Testis (tissue), 2 donors: ENCODE data around the gene EVPL.

Source experiments
- POLR2A ChIP-seq: fragments of 450-650 bp; IDR thresholded peaks from one replicate; pipeline ENCODE4 v1.6.1; 2017; ENCODE audit warnings: antibody characterized with exemption, mild to moderate bottlenecking, moderate library complexity
- TF ChIP-seq, protein P1 (sequence below), 3 experiments: fragments of 450-650 bp in 2 of 3; fragments of 200-600 bp in 1 of 3; sonication (generic) in 1 of 3; IDR thresholded peaks; one replicate each; pipeline ENCODE4 v1.5.1; 2016 to 2019; ENCODE audit warnings: antibody characterized with exemption in 3 of 3, mild to moderate bottlenecking in 2 of 3, moderate library complexity in 1 of 3

DNA sequence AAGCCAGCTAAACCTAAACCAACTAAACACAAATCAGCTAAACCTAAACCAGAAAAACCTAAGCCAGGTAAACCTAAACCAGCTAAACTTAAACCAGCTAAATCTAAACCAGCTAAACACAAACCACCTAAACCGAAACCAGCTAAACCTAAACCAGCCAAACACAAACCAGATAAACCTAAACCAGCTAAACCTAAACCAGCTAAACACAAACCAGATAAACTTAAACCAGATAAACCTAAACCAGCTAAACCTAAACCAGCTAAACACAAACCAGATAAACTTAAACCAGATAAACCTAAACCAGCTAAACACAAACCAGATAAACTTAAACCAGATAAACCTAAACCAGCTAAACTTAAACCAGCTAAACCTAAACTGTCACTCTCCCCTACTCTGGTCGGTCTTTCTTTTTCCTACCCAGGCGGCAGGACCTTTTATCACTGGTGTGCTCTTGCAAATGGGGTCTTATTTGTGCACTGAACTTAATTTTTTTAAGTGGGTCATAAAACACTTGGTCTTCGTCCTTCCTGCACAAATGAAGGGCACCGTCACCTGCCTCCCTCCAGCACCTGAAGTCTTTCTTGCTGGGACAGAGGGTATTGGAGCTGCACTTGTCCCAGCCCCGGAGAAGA lies 7.2 kb downstream of the EVPL start:
- TF ChIP-seq, protein P1, sequence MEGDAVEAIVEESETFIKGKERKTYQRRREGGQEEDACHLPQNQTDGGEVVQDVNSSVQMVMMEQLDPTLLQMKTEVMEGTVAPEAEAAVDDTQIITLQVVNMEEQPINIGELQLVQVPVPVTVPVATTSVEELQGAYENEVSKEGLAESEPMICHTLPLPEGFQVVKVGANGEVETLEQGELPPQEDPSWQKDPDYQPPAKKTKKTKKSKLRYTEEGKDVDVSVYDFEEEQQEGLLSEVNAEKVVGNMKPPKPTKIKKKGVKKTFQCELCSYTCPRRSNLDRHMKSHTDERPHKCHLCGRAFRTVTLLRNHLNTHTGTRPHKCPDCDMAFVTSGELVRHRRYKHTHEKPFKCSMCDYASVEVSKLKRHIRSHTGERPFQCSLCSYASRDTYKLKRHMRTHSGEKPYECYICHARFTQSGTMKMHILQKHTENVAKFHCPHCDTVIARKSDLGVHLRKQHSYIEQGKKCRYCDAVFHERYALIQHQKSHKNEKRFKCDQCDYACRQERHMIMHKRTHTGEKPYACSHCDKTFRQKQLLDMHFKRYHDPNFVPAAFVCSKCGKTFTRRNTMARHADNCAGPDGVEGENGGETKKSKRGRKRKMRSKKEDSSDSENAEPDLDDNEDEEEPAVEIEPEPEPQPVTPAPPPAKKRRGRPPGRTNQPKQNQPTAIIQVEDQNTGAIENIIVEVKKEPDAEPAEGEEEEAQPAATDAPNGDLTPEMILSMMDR (IDR thresholded peaks at IDR 0.05), result no peak
- no peak for TF ChIP-seq POLR2A
